NK-92 (cell line): ENCODE measurements around the gene PRR19.
"Not testable (repeated sequence)": the region's sequence is repeated elsewhere in the genome, so short reads cannot be mapped to it uniquely, and the experiment has no call there.

Source experiments
- DNase-seq: peaks from one replicate; lab custom pipeline; 2025; ENCODE audit not compliant: unreplicated experiment; lab: John Stamatoyannopoulos, UW

Gene PRR19

GRCh38 chr19:42301646-42302203 lies at the start of gene PRR19:
Gene PRR19, plus strand, starts transcription at chr19:42302132. Its CDS starts 7,453 bp downstream, at chr19:42309585.
- no peak for DNase-seq

- DNase-seq = no peak
Observed at GRCh38 chr19:42252365-42253244, 49.3 kb upstream of the PRR19 start.

- no peak for DNase-seq
Observed at GRCh38 chr19:42253245-42254088, 48.5 kb upstream of the PRR19 start.

GRCh38 chr19:42254089-42254849 lies 47.7 kb upstream of the PRR19 start:
- no peak for DNase-seq

GRCh38 chr19:42254850-42255765 lies 46.8 kb upstream of the PRR19 start, which contains the start of gene ERF:
Gene ERF, minus strand, starts transcription at chr19:42255128. Its CDS starts 129 bp downstream, at chr19:42254999.
- DNase-seq = peak; percentile 44

- DNase-seq = no peak
Observed at GRCh38 chr19:42255766-42256745, 45.9 kb upstream of the PRR19 start.

- not testable (repeated sequence) for DNase-seq
Observed at GRCh38 chr19:42257842-42258241, 44.1 kb upstream of the PRR19 start.

GRCh38 chr19:42261763-42262162 lies 40.2 kb upstream of the PRR19 start:
- DNase-seq = no peak

- not testable (repeated sequence) for DNase-seq
Observed at GRCh38 chr19:42266105-42266504, 35.8 kb upstream of the PRR19 start.

- not testable (repeated sequence) for DNase-seq
Observed at GRCh38 chr19:42266928-42267603, 34.9 kb upstream of the PRR19 start.

- no peak for DNase-seq
Observed at GRCh38 chr19:42267644-42268141, 34.2 kb upstream of the PRR19 start.

- DNase-seq = peak; percentile 97
Observed at GRCh38 chr19:42268142-42268703, 33.7 kb upstream of the PRR19 start.

- DNase-seq = peak; percentile 97
Observed at GRCh38 chr19:42268704-42269477, 33.0 kb upstream of the PRR19 start, which contains the start of gene CIC. Gene CIC, plus strand, starts transcription at chr19:42269252. Its CDS starts 2,532 bp downstream, at chr19:42271784.

GRCh38 chr19:42269478-42270345 lies 32.2 kb upstream of the PRR19 start:
- no peak for DNase-seq

GRCh38 chr19:42270346-42271044 lies 31.4 kb upstream of the PRR19 start:
- no peak for DNase-seq
